ENCODE results near the gene KRT34. TPM values are rescaled to one million over a fixed set of nuclear protein-coding genes. Genes with fewer than 3 reads are reported as not detected.
"Not testable (repeated sequence)": the region's sequence is repeated elsewhere in the genome, so short reads cannot be mapped to it uniquely, and the experiment has no call there.

Gene KRT34
- total RNA-seq, 8 experiments from 2014 or later, result 0.14 TPM; not detected in 6

DNA sequence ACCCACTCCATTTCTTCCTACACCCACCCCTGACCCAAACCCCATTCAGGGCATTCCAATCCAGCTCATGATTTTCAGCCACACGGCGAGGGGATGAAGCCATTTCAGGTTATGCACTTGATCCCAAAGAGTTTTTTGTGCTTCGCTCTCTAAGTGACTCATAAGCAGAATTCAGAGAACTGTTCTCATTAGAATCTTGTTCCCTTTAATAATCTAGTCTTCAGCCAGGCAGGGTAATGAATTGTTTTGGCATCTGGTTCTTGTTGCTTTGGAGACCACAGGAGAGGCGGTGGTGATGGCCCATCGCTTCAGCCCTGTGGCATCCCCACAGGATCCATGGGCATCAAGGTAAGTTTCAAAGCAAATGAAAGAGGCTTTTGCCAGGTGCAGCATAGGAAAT, 20.1 kb upstream of the KRT34 start:
- in situ Hi-C loops (cut with MboI; ENCODE audit: low pct_unique_long_range_greater_than_20kb in 2 of 9, low sequenced_read_pairs in 9 of 9, unreplicated experiment in 9 of 9), result loop anchor here in 1 of 9 experiments (25.0 kb wide), 1 partner anchor 110 kb away; the partner anchor contains the start of genes KRT13 and KRT15
- H3K27ac ChIP-seq, result no peak overlapping the region
- WGBS, 10 experiments, result 17 to 100% (median 80%) methylated on average over 1 to 3 of the region's 5 CpGs; no CpG with 5 or more reads in 4 of the 10 experiments
- ATAC-seq (replicated peaks in 6 of 8), result no peak
- no peak overlapping the region for H3K4me3 ChIP-seq
- H3K4me1 ChIP-seq (replicated peaks in 1 of 2), result peaks cover 0 to 7% of the 10 kb centered on the region in 2 donors

DNA sequence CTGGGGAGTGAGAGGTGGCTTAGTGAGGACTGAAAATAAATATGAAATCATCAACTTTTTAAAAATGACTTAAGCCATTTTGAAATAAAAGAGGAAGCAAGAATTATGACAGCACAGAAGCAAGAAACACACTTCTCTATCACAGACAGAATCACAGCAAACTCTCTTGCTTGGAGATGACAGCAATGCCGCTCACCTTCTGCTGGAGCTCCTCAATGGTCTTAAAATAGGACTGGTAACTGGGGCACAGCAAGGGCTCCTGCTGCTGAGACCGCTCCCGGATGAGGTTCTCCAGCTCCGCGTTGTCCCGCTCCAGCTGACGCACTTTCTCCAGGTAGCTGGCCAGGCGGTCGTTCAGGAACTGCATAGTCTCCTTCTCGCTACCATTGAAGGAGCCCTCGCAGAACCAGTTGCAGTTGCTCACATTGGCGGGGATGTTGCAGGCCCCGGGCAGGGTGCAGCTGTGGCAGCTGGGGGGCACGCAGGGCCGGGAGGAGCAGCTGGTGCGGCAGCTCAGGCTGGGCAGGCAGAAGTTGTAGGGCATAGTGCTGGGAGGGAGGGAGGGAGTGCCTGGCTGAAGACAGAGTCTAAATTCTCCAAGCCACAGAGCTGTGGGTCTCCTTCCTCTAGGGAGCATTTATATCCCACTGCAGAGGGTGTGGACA, 15.0 kb upstream of the KRT34 start, which contains the start of gene KRT31:
Gene KRT31, minus strand, starts transcription at position 613 of the 665 bp plus-strand sequence. Its CDS starts 69 bp downstream, at position 544.
- H3K4me1 ChIP-seq (replicated peaks in 1 of 2), result no peaks in the 10 kb centered on the region
- WGBS, 10 experiments, result 71 to 94% (median 90%) methylated on average over 1 to 3 of the region's 16 CpGs; no CpG with 5 or more reads in 7 of the 10 experiments
- no peak for ATAC-seq (replicated peaks in 6 of 8)
- H3K4me3 ChIP-seq, result no peak within 1 kb of the TSS
- in situ Hi-C loops (cut with MboI; ENCODE audit: low pct_unique_long_range_greater_than_20kb in 2 of 9, low sequenced_read_pairs in 9 of 9, unreplicated experiment in 9 of 9), result no loop called here
- H3K27ac ChIP-seq, result no peak within 1 kb of the TSS

DNA sequence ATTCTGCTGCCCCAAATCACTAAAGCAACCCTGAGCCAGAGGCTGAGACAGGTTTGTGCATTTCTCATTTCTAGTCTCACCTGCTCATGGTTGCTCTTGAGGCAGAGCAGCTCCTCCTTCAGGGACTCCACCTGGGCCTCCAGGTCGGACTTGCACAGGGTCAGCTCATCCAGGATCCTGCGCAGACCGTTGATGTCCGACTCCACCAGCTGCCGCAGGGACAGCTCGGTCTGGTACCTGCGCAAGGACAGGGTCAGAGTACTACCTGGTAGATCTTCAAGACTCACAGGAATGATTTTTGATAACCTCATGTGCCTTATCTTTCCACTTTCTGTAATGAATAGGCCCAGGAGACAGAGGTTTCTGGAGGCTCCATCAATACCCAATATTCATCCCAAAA, 14.2 kb upstream of the KRT34 start:
- no peaks in the 10 kb centered on the region for H3K4me1 ChIP-seq (replicated peaks in 1 of 2)
- no peak overlapping the region for H3K4me3 ChIP-seq
- no peak overlapping the region for H3K27ac ChIP-seq
- in situ Hi-C loops (cut with MboI; ENCODE audit: low pct_unique_long_range_greater_than_20kb in 2 of 9, low sequenced_read_pairs in 9 of 9, unreplicated experiment in 9 of 9), result no loop called here
- 90 to 100% (median 100%) methylated on average over 1 to 7 of the region's 7 CpGs; no CpG with 5 or more reads in 5 of the 10 experiments for WGBS, 10 experiments
- no peak for ATAC-seq (replicated peaks in 6 of 8)

DNA sequence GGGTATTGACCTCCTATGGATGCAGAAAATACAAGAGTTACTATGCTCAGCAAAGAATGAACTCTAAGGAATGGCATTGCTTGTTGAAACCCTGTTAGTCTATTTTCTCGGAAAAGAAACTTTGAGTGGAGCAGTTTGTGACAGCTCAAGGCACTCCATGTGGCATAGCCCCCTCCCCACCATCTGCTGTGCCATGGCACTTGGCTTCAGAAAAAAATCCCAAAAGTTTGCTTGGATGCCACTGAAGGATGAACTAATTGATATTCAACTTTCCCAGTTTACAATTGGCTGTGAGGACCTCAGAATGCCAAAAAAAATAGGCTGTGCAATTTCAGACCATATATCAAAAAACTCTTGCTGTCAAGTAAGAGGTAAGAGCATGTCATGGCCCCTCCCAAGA, 13.5 kb upstream of the KRT34 start:
- in situ Hi-C loops (cut with MboI; ENCODE audit: low pct_unique_long_range_greater_than_20kb in 2 of 9, low sequenced_read_pairs in 9 of 9, unreplicated experiment in 9 of 9), result no loop called here
- WGBS, 10 experiments, result 80 to 100% methylated on average over 1 of the region's 1 CpG; no CpG with 5 or more reads in 8 of the 10 experiments
- H3K4me1 ChIP-seq (replicated peaks in 1 of 2), result no peaks in the 10 kb centered on the region
- H3K27ac ChIP-seq, result no peak overlapping the region
- no peak for ATAC-seq (replicated peaks in 6 of 8)
- H3K4me3 ChIP-seq, result no peak overlapping the region

DNA sequence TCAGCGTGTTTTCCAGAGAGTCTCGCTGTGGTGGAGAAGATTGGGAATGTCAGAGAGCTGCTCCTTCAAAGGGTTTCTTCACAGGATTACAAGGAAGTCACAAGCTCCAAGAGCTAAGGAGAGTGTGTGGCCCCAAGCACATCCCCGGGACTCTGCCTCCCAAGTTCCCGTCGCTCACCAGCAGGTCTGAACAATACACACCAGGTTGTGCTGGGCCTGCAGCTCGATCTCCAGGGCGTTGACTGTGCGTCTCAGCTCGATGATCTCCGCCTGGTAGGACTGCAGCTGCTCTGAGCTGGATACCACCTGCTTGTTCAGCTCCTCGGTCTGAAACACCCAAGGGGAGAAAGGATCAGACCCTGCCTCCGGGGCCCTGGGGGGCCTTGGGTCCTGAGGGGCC, 12.9 kb upstream of the KRT34 start:
- in situ Hi-C loops (cut with MboI; ENCODE audit: low pct_unique_long_range_greater_than_20kb in 2 of 9, low sequenced_read_pairs in 9 of 9, unreplicated experiment in 9 of 9); ATAC-seq (replicated peaks in 6 of 8); H3K4me1 ChIP-seq (replicated peaks in 1 of 2); H3K4me3 ChIP-seq; H3K27ac ChIP-seq: not testable (repeated sequence)
- WGBS, 10 experiments, result 40% methylated on average over 1 of the region's 12 CpGs; no CpG with 5 or more reads in 9 of the 10 experiments

DNA sequence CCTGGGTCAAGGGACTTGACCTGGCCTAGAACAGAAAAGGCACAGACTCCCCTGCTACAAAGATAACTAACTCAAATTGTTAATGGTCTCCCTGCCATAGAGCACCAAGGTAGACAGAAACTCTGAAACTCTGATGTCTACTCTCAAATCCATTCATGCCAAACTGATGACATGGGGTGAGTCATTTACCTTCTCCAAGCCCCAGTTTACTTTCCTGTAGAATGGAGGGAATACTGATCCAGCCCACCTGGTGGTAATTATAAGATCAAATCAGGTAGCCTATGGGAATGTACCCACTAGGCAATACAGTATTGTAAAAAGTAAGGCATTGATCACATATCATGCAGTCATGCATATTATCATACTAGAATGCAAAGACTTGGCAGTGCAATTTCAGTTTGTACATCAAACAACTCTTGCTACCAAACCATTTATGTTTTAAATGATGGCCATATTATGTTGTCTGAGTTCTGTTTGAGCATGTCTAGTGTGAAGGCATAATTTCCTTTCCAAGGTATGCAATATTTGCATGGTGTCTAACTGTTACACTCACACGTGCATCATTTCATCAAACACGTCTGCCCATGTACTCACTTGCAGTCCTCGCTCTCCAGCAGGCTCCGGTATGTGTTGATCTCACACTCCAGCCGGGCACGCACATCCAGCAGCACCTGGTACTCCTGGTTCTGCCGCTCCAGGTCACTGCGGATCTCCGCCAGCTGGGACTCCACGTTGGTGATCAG, 12.3 kb upstream of the KRT34 start:
- WGBS, 10 experiments, result 53 to 80% methylated on average over 1 to 3 of the region's 10 CpGs; no CpG with 5 or more reads in 8 of the 10 experiments
- H3K27ac ChIP-seq, result no peak overlapping the region
- no peak overlapping the region for H3K4me3 ChIP-seq
- in situ Hi-C loops (cut with MboI; ENCODE audit: low pct_unique_long_range_greater_than_20kb in 2 of 9, low sequenced_read_pairs in 9 of 9, unreplicated experiment in 9 of 9), result no loop called here
- ATAC-seq (replicated peaks in 6 of 8), result no peak
- H3K4me1 ChIP-seq (replicated peaks in 1 of 2), result no peaks in the 10 kb centered on the region

DNA sequence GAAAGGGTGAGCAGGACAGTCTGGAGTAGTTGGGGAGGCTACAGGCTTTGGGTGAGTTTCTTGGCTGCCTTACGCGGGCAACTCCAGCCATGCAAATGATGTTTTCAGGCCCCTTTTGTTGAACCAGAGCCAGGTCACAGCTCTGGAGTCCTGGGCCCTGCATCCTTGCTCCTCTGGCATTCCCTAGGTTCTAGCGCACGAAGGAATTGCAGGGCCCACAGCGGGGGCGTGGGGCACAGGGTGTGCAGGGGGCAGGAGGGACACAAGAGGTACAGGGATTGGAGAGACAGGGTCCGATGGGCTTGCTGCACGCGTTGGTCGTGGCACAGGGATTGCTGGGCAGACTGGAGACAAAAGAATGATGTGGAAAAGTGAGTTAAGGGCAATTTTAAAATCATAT, 11.7 kb upstream of the KRT34 start:
- in situ Hi-C loops (cut with MboI; ENCODE audit: low pct_unique_long_range_greater_than_20kb in 2 of 9, low sequenced_read_pairs in 9 of 9, unreplicated experiment in 9 of 9), result no loop called here
- no peak for ATAC-seq (replicated peaks in 6 of 8)
- 75 to 94% (median 82%) methylated on average over 2 to 4 of the region's 10 CpGs; no CpG with 5 or more reads in 4 of the 10 experiments for WGBS, 10 experiments
- H3K4me3 ChIP-seq, result no peak overlapping the region
- H3K4me1 ChIP-seq (replicated peaks in 1 of 2), result no peaks in the 10 kb centered on the region
- no peak overlapping the region for H3K27ac ChIP-seq

DNA sequence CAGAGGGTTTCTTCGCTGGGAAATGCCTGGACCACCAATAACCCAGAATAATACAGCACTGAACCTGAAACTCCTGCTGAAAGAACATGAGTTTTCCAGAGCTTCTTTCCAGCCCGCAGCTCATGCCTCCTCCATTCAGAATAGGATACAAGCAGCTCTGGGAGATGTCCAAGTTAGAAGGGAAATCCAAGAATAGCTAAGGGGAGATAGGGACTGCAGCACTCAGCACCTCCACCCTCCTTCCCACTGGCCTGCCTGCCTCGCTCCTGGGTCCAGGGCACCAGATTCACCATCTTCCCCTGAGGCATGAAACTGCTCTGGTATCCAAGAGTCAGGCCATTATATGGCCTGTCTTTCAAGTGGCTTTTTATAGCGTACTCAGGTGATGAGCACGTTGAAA, 11.2 kb upstream of the KRT34 start:
- no peak overlapping the region for H3K27ac ChIP-seq
- no peak overlapping the region for H3K4me3 ChIP-seq
- WGBS, 10 experiments, result 17 to 93% (median 60%) methylated on average over 1 to 4 of the region's 5 CpGs; no CpG with 5 or more reads in 1 of the 10 experiments
- in situ Hi-C loops (cut with MboI; ENCODE audit: low pct_unique_long_range_greater_than_20kb in 2 of 9, low sequenced_read_pairs in 9 of 9, unreplicated experiment in 9 of 9), result no loop called here
- no peaks in the 10 kb centered on the region for H3K4me1 ChIP-seq (replicated peaks in 1 of 2)
- no peak for ATAC-seq (replicated peaks in 6 of 8)

DNA sequence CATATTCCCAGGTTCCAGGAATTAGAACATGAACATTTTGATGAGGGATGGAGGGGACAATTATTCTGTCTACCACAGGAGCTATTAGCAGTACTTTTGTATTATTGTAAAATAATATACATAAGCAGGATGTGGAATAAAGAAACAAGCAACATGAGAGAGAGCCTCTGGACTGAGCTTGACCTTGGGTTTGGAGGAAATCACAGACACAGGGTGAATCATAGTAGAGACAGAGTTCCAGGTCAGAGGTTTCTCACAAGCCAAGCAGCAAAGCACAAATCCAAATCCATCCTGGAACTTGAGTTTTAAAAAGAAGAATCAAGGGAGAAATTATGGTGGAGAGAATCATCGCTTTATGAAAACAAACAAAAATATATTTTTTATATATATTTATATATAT, 10.2 kb upstream of the KRT34 start:
- H3K4me3 ChIP-seq, result no peak overlapping the region
- H3K4me1 ChIP-seq (replicated peaks in 1 of 2), result no peaks in the 10 kb centered on the region
- in situ Hi-C loops (cut with MboI; ENCODE audit: low pct_unique_long_range_greater_than_20kb in 2 of 9, low sequenced_read_pairs in 9 of 9, unreplicated experiment in 9 of 9), result no loop called here
- no peak overlapping the region for H3K27ac ChIP-seq
- no peak for ATAC-seq (replicated peaks in 6 of 8)
- WGBS, 10 experiments, result 38 to 100% (median 100%) methylated on average over 1 of the region's 1 CpG; no CpG with 5 or more reads in 3 of the 10 experiments

DNA sequence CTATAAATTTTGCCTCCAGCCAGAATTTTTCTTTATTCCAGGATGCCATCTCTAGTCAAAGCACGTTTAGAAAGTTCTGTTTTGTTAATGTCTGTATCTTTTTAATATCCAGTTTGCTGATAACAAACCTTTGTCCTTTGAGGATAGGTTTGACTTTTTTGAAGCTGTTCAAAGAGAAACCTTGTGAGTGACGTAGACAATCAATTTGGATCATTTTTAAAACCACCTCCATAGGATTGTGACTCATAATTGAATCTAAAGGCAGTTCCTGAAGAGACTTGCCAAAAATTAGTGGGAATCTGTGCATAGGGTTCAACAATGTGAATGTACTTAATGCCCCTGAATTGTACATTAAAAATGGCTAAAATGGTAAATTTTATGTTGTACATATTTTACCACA, 9.4 kb upstream of the KRT34 start:
- no peak for ATAC-seq (replicated peaks in 6 of 8)
- WGBS, 10 experiments, result 0 to 100% (median 36%) methylated on average over 1 to 2 of the region's 2 CpGs
- Histone ChIP-seq H3K4me3 (no peak overlapping the region), H3K4me1 (replicated peaks in 1 of 2) (no peaks in the 10 kb centered on the region), H3K27ac (no peak overlapping the region)
- in situ Hi-C loops (cut with MboI; ENCODE audit: low pct_unique_long_range_greater_than_20kb in 2 of 9, low sequenced_read_pairs in 9 of 9, unreplicated experiment in 9 of 9), result no loop called here

DNA sequence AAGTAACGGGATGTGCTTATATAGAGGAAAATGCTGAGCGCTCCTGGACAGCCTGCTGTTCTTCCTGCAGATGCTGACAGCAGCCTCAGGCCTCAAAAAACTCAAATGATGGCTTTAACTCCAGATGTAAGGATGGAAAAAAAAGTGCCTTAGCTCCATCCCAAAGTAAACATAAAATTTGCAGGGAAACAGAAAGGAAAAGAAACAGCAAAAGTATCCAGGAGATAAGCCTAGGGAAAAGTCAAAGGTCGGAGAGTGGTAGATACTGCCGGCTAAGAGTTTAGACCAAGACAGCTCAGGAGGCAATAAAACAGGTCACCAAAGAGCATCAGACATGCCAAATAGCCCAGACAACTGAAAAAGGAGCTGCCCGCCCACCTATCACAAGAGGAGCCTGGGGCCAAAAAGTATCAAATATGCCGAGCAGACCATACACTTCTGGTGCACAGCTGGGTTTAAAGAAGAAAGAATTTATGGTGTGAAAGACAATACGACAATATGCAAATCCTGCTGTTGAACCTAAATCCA, 8.4 kb upstream of the KRT34 start:
- in situ Hi-C loops (cut with MboI; ENCODE audit: low pct_unique_long_range_greater_than_20kb in 2 of 9, low sequenced_read_pairs in 9 of 9, unreplicated experiment in 9 of 9), result no loop called here

DNA sequence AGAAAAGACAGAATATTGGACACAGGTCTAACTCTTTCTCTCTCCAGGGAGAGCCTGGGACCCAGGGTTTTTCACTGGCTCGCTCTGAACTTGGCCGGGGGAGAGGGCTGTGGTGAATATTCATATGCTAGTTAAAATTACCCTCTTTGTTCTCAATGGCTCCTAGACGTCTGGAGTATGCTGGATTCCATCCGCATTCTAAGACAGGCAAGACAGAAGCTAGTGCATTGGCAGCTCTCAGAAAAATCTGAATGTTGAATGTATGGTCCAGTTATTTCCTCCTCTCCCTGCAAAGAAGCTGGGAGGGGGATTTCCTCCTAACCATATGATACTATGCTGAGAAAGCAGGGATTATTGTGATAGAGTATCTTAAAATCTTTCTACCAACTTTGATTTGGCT, 5.6 kb upstream of the KRT34 start:
- in situ Hi-C loops (cut with MboI; ENCODE audit: low pct_unique_long_range_greater_than_20kb in 2 of 9, low sequenced_read_pairs in 9 of 9, unreplicated experiment in 9 of 9), result no loop called here
- WGBS, 10 experiments, result 8 to 82% (median 62%) methylated on average over 1 to 4 of the region's 4 CpGs; no CpG with 5 or more reads in 3 of the 10 experiments
- peak in 1 of 8 experiments; percentile 66 for ATAC-seq (replicated peaks in 6 of 8)
- Histone ChIP-seq H3K4me3 (no peak overlapping the region), H3K4me1 (replicated peaks in 1 of 2) (no peaks in the 10 kb centered on the region), H3K27ac (no peak overlapping the region)

More for the DNA sequence above, 8.4 kb upstream of the KRT34 start:
- Histone ChIP-seq H3K4me1 (replicated peaks in 1 of 2) (no peaks in the 10 kb centered on the region), H3K4me3 (no peak overlapping the region), H3K27ac (no peak overlapping the region)
- WGBS, 10 experiments, result 29 to 91% (median 79%) methylated on average over 2 to 7 of the region's 7 CpGs
- ATAC-seq (replicated peaks in 6 of 8), result no peak

DNA sequence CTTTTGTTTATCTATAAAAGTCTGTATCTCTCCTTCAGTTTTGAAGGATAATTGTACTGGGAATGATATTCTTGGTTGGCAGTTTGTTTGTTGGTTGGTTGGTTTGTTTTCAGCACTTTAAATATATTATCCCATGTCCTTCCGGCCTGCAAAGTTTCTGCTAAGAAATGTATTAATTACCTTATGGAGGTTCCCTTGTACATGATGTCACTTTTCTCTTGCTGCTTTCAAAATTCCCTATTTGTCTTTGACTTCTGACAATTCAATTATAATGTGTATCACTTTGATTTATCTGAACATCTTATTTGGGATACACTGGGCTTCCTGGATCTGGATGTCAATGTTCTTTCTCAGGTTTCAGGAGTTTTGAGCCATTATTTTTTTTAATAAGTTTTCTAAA, 4.1 kb upstream of the KRT34 start:
- Histone ChIP-seq H3K4me3 (no peak overlapping the region), H3K4me1 (replicated peaks in 1 of 2) (no peaks in the 10 kb centered on the region), H3K27ac (no peak overlapping the region)
- ATAC-seq (replicated peaks in 6 of 8), result no peak
- WGBS, 10 experiments, result 44 to 100% (median 100%) methylated on average over 1 of the region's 1 CpG
- in situ Hi-C loops (cut with MboI; ENCODE audit: low pct_unique_long_range_greater_than_20kb in 2 of 9, low sequenced_read_pairs in 9 of 9, unreplicated experiment in 9 of 9), result no loop called here

All from motor neuron (in vitro differentiated cells).